Measurements from ENCODE around the gene POLR2H. TPM values are rescaled to one million over a fixed set of nuclear protein-coding genes. Genes with fewer than 3 reads are reported as not detected.

The POLR2H gene
- total and polyA plus RNA-seq, 10 of the 15 experiments (the other 5 are each of a cell fraction or from before 2014, with no cell fraction given) = 74.2 to 357 (median 143) TPM

DNA sequence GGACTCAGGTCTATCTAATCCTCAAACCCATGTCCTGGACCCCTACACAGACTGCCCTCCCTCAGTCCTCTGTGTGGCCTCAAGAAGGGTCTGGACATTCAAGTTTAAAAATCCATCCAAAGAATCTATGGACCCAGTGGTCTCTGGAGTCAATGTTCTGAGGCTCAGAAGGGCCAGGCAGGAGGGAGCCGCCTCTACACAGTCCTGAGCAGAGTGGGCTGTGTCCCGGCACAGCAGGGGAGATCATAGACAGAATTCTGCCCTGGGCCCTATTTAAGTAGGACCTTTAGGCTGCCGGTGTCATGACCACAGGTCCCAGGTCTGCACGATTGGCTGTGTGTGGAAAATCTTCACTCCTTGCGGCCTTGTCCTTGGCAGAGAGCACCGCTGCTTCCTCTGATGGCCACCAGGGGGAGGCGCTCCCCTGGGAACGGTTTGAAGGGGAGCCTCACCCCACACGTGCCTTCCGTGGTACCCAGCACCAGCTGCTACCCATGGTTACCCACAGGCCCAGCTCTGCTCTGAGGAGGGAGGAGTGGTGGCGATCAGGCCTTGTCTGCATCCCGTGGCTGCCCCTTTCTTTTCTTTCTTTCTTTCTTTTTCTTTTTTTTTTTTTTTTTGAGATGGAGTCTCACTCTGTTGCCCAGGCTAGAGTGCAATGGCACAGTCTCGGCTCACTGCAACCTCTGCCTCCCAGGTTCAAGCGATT lies 56.3 kb downstream of the POLR2H start (continued):
- TF ChIP-seq, protein P1, sequence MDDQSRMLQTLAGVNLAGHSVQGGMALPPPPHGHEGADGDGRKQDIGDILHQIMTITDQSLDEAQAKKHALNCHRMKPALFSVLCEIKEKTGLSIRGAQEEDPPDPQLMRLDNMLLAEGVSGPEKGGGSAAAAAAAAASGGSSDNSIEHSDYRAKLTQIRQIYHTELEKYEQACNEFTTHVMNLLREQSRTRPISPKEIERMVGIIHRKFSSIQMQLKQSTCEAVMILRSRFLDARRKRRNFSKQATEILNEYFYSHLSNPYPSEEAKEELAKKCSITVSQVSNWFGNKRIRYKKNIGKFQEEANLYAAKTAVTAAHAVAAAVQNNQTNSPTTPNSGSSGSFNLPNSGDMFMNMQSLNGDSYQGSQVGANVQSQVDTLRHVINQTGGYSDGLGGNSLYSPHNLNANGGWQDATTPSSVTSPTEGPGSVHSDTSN (IDR thresholded peaks at IDR 0.05; ENCODE audit: insufficient replicate concordance, low read depth, low read length) = no peak
- peak; percentile 37; the same call in 1 of the 2 replicates for TF ChIP-seq TCF12 (IDR thresholded peaks at IDR 0.05; ENCODE audit: low read depth, low read length)
- TF ChIP-seq FOXM1 (IDR thresholded peaks at IDR 0.05; ENCODE audit: low read depth, low read length) = no peak
- TF ChIP-seq NBN (IDR thresholded peaks at IDR 0.05) = 0 out of 2 replicates have a peak, but pooled peaks have one; percentile 46
- no peak for TF ChIP-seq ZSCAN29 (IDR thresholded peaks at IDR 0.05)
- TF ChIP-seq CEBPB (IDR thresholded peaks at IDR 0.05; ENCODE audit: borderline replicate concordance in 1 of 2, low read depth in 2 of 2, low read length in 2 of 2) = no peak
- TF ChIP-seq YY1 (IDR thresholded peaks at IDR 0.05; ENCODE audit: low read depth, low read length) = peak; percentile 59; the same call in 1 of the 2 replicates
- TF ChIP-seq RUNX3 (IDR thresholded peaks at IDR 0.05; ENCODE audit: low read length) = peak; percentile 34; the same call in 1 of the 2 replicates
- TF ChIP-seq IRF4 (IDR thresholded peaks at IDR 0.05; ENCODE audit: low read depth, low read length) = peak; percentile 49; the same call in 1 of the 2 replicates
- no peak for TF ChIP-seq EP300 (IDR thresholded peaks at IDR 0.05; ENCODE audit: borderline replicate concordance in 1 of 2, control insufficient read depth in 1 of 2, low read depth in 2 of 2, low read length in 2 of 2)
- TF ChIP-seq PAX5 (IDR thresholded peaks at IDR 0.05; ENCODE audit: borderline replicate concordance, low read depth, low read length) = no peak
- 0 out of 2 replicates have a peak, but pooled peaks have one; percentile 39 for TF ChIP-seq TCF3 (IDR thresholded peaks at IDR 0.05; ENCODE audit: borderline replicate concordance, insufficient read depth, low read depth, low read length)
- TF ChIP-seq SRF (IDR thresholded peaks at IDR 0.05; ENCODE audit: low read depth in 2 of 2, low read length in 2 of 2) = no peak
- TF ChIP-seq RAD21 (IDR thresholded peaks at IDR 0.05; ENCODE audit: insufficient read depth, low read depth, low read length) = peak; percentile 77
- TF ChIP-seq MEF2A (IDR thresholded peaks at IDR 0.05; ENCODE audit: insufficient read depth, low read depth, low read length) = no peak
- no peak for TF ChIP-seq PML (IDR thresholded peaks at IDR 0.05; ENCODE audit: low read length)
- 0 out of 2 replicates have a peak, but pooled peaks have one; percentile 49 for TF ChIP-seq SMARCA5 (IDR thresholded peaks at IDR 0.05)
- no peak for TF ChIP-seq SMAD5 (IDR thresholded peaks at IDR 0.05; ENCODE audit: low read depth)
- TF ChIP-seq, protein P2, sequence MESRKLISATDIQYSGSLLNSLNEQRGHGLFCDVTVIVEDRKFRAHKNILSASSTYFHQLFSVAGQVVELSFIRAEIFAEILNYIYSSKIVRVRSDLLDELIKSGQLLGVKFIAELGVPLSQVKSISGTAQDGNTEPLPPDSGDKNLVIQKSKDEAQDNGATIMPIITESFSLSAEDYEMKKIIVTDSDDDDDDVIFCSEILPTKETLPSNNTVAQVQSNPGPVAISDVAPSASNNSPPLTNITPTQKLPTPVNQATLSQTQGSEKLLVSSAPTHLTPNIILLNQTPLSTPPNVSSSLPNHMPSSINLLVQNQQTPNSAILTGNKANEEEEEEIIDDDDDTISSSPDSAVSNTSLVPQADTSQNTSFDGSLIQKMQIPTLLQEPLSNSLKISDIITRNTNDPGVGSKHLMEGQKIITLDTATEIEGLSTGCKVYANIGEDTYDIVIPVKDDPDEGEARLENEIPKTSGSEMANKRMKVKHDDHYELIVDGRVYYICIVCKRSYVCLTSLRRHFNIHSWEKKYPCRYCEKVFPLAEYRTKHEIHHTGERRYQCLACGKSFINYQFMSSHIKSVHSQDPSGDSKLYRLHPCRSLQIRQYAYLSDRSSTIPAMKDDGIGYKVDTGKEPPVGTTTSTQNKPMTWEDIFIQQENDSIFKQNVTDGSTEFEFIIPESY (IDR thresholded peaks at IDR 0.05) = no peak
- TF ChIP-seq NR2C2 (IDR thresholded peaks at IDR 0.05; ENCODE audit: borderline replicate concordance, control insufficient read depth, insufficient read length, low read depth) = no peak
- TF ChIP-seq FOS (IDR thresholded peaks at IDR 0.05; ENCODE audit: borderline replicate concordance, extremely low read depth, insufficient read length) = no peak
- TF ChIP-seq BRCA1 (IDR thresholded peaks at IDR 0.05; ENCODE audit: low read depth, low read length) = no peak
- TF ChIP-seq ZNF207 (IDR thresholded peaks at IDR 0.05; ENCODE audit: borderline replicate concordance) = no peak
- TF ChIP-seq, protein P3, sequence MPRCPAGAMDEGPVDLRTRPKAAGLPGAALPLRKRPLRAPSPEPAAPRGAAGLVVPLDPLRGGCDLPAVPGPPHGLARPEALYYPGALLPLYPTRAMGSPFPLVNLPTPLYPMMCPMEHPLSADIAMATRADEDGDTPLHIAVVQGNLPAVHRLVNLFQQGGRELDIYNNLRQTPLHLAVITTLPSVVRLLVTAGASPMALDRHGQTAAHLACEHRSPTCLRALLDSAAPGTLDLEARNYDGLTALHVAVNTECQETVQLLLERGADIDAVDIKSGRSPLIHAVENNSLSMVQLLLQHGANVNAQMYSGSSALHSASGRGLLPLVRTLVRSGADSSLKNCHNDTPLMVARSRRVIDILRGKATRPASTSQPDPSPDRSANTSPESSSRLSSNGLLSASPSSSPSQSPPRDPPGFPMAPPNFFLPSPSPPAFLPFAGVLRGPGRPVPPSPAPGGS (IDR thresholded peaks at IDR 0.05; ENCODE audit: borderline replicate concordance, insufficient read depth, low read depth, low read length, poor library complexity, severe bottlenecking) = no peak
- no peak for TF ChIP-seq EZH2 (IDR thresholded peaks at IDR 0.05; ENCODE audit: borderline replicate concordance, control insufficient read depth, low read depth, low read length)
- no peak for TF ChIP-seq CREM (IDR thresholded peaks at IDR 0.05; ENCODE audit: low read depth)

Data from GM12878 (cell line).